NCI-H146 treated with DMSO at 0.1 percent for 48 hours (cell line): ENCODE measurements around the gene NALCN.

Source experiments
- DNase-seq: peaks from one replicate; lab custom pipeline; 2025; ENCODE audit not compliant: unreplicated experiment; lab: John Stamatoyannopoulos, UW

The NALCN gene

GRCh38 chr13:101210774-101211173, 205.5 kb downstream of the NALCN start:
- no peak for DNase-seq

- no peak for DNase-seq
Measured at GRCh38 chr13:101209206-101209893, 207.0 kb downstream of the NALCN start.

GRCh38 chr13:101205408-101205807, 210.9 kb downstream of the NALCN start:
- no peak for DNase-seq

GRCh38 chr13:101204270-101205020, 211.9 kb downstream of the NALCN start:
- DNase-seq: no peak

- DNase-seq: no peak
Measured at GRCh38 chr13:101202590-101202989, 213.7 kb downstream of the NALCN start.

GRCh38 chr13:101190976-101191375, 225.3 kb downstream of the NALCN start:
- DNase-seq: no peak

GRCh38 chr13:101190337-101190736, 226.0 kb downstream of the NALCN start:
- DNase-seq: no peak

GRCh38 chr13:101185606-101186005, 230.7 kb downstream of the NALCN start:
- peak; percentile 53 for DNase-seq

- DNase-seq: no peak
Measured at GRCh38 chr13:101181076-101181685, 235.1 kb downstream of the NALCN start.

GRCh38 chr13:101179021-101179420, 237.3 kb downstream of the NALCN start:
- DNase-seq: no peak

- no peak for DNase-seq
Measured at GRCh38 chr13:101178406-101178805, 237.9 kb downstream of the NALCN start.

GRCh38 chr13:101170306-101170705, 246.0 kb downstream of the NALCN start:
- no peak for DNase-seq

- no peak for DNase-seq
Measured at GRCh38 chr13:101157261-101157660, 259.0 kb downstream of the NALCN start.

- DNase-seq: no peak
Measured at GRCh38 chr13:101155920-101156319, 260.4 kb downstream of the NALCN start.

- no peak for DNase-seq
Measured at GRCh38 chr13:101152184-101152583, 264.1 kb downstream of the NALCN start.

- no peak for DNase-seq
Measured at GRCh38 chr13:101150998-101151397, 265.3 kb downstream of the NALCN start.

GRCh38 chr13:101149735-101150384, 266.4 kb downstream of the NALCN start:
- no peak for DNase-seq

- DNase-seq: no peak
Measured at GRCh38 chr13:101146101-101146898, 270.0 kb downstream of the NALCN start.

- peak; percentile 57 for DNase-seq
Measured at GRCh38 chr13:101144808-101145419, 271.4 kb downstream of the NALCN start.

- no peak for DNase-seq
Measured at GRCh38 chr13:101140936-101141335, 275.4 kb downstream of the NALCN start.
